ENCODE measurements around the gene CALY.
A peak's percentile ranks its signal among the peaks of the same experiment; 100 is the strongest.

The CALY gene

GRCh38 chr10:133303206-133303605 is 33.5 kb downstream of the CALY start:
- no peaks in the 10 kb centered on the region for H3K9me3 ChIP-seq (ENCODE audit: control insufficient read depth, insufficient read depth, low read depth, low read length)
- ChIA-PET CTCF (interaction anchor here (0.6 kb wide), 1 partner anchor 24 kb away, joined by 3 read pairs; no protein-coding TSS in a partner anchor), POLR2A (interaction anchor here (1.7 kb wide), 1 partner anchor 40 kb away, joined by 3 read pairs; no protein-coding TSS in a partner anchor)
- H3K36me3 ChIP-seq (ENCODE audit: control insufficient read depth in 2 of 2, insufficient read depth in 1 of 2, low read length in 2 of 2), result peaks cover 15 to 59% of the 10 kb centered on the region in 2 experiments; a peak in 2 of 3 replicates
- no peak overlapping the region for H3K4me3 ChIP-seq (ENCODE audit: low read depth, low read length)
- H3K27ac ChIP-seq (ENCODE audit: extremely low read depth, low read depth, low read length), result no peak overlapping the region
- TF ChIP-seq ZNF239 (tag by site-specific recombination; IDR thresholded peaks at IDR 0.05) (no peak), ZNF561 (tag by site-specific recombination; IDR thresholded peaks at IDR 0.05; ENCODE audit: borderline replicate concordance) (no peak), ZNF114 (tag by site-specific recombination; IDR thresholded peaks at IDR 0.05) (no peak), ZNF311 (tag by site-specific recombination; IDR thresholded peaks at IDR 0.05; ENCODE audit: borderline replicate concordance) (no peak), GLI4 (tag by site-specific recombination; IDR thresholded peaks at IDR 0.05) (no peak), ZNF423 (tag by site-specific recombination; IDR thresholded peaks at IDR 0.05) (no peak), BCL11B (tag by site-specific recombination; IDR thresholded peaks at IDR 0.05; ENCODE audit: low read depth) (no peak), ZNF776 (tag by site-specific recombination; IDR thresholded peaks at IDR 0.05; ENCODE audit: borderline replicate concordance) (no peak), IKZF3 (tag by site-specific recombination; IDR thresholded peaks at IDR 0.05) (no peak)
- TF ChIP-seq, protein P1, sequence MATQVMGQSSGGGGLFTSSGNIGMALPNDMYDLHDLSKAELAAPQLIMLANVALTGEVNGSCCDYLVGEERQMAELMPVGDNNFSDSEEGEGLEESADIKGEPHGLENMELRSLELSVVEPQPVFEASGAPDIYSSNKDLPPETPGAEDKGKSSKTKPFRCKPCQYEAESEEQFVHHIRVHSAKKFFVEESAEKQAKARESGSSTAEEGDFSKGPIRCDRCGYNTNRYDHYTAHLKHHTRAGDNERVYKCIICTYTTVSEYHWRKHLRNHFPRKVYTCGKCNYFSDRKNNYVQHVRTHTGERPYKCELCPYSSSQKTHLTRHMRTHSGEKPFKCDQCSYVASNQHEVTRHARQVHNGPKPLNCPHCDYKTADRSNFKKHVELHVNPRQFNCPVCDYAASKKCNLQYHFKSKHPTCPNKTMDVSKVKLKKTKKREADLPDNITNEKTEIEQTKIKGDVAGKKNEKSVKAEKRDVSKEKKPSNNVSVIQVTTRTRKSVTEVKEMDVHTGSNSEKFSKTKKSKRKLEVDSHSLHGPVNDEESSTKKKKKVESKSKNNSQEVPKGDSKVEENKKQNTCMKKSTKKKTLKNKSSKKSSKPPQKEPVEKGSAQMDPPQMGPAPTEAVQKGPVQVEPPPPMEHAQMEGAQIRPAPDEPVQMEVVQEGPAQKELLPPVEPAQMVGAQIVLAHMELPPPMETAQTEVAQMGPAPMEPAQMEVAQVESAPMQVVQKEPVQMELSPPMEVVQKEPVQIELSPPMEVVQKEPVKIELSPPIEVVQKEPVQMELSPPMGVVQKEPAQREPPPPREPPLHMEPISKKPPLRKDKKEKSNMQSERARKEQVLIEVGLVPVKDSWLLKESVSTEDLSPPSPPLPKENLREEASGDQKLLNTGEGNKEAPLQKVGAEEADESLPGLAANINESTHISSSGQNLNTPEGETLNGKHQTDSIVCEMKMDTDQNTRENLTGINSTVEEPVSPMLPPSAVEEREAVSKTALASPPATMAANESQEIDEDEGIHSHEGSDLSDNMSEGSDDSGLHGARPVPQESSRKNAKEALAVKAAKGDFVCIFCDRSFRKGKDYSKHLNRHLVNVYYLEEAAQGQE (tag by site-specific recombination; IDR thresholded peaks at IDR 0.05), result no peak
- H3K4me1 ChIP-seq (ENCODE audit: control insufficient read depth, insufficient read depth, low read length), result no peaks in the 10 kb centered on the region

- no peak for TF ChIP-seq ZNF571 (tag by site-specific recombination; IDR thresholded peaks at IDR 0.05)
- no peak for TF ChIP-seq ZNF302 (tag by site-specific recombination; IDR thresholded peaks at IDR 0.05; ENCODE audit: low read depth)
- TF ChIP-seq CTCF (tag by site-specific recombination; IDR thresholded peaks at IDR 0.05), result peak; percentile 24; the same call in 1 of the 2 replicates
- Histone ChIP-seq H3K9me3 (ENCODE audit: control insufficient read depth, insufficient read depth, low read depth, low read length) (no peaks in the 10 kb centered on the region), H3K27ac (ENCODE audit: extremely low read depth, low read depth, low read length) (no peak overlapping the region), H3K36me3 (ENCODE audit: control insufficient read depth in 2 of 2, insufficient read depth in 1 of 2, low read length in 2 of 2) (peaks cover 18 to 69% of the 10 kb centered on the region in 2 experiments; a peak in 2 of 3 replicates), H3K4me3 (ENCODE audit: low read depth, low read length) (no peak overlapping the region), H3K4me1 (ENCODE audit: control insufficient read depth, insufficient read depth, low read length) (no peaks in the 10 kb centered on the region)
- CTCF ChIA-PET, result no interaction called here
- POLR2A ChIA-PET, result interaction anchor here (1.7 kb wide), 1 partner anchor 39 kb away, joined by 3 read pairs; no protein-coding TSS in a partner anchor
These were observed 34.5 kb downstream of the CALY start for GRCh38 chr10:133302230-133302629.

DNA sequence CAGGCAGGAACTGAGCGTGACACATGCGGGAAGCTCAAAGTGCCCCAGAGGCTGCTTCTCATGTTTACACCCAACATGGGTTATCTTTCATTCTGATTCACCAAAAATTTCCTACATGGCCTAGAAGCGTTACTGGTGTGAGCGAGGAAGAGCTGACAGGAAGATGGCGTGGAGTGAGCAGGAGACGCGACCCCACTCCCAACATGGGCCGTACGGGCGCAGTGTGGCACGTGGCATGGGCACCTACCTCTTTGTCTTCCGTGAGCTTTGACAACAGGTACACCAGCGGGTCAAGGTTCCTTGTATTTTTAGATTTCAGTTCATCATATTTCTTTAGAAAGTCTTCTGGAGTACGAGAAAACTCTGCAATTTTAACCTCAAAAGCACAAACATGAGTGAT is 37.0 kb downstream of the CALY start:
- POLR2A ChIA-PET, result no interaction called here
- no peaks in the 10 kb centered on the region for H3K4me1 ChIP-seq (ENCODE audit: control insufficient read depth, insufficient read depth, low read length)
- H3K36me3 ChIP-seq (ENCODE audit: control insufficient read depth in 2 of 2, insufficient read depth in 1 of 2, low read length in 2 of 2), result peaks cover 28 to 86% of the 10 kb centered on the region in 2 experiments; a peak in 2 of 3 replicates
- CTCF ChIA-PET, result interaction anchor here (1.5 kb wide), 1 partner anchor 8 kb away, joined by 5 read pairs; no protein-coding TSS in a partner anchor
- H3K4me3 ChIP-seq (ENCODE audit: low read depth, low read length), result no peak overlapping the region
- H3K27ac ChIP-seq (ENCODE audit: extremely low read depth, low read depth, low read length), result no peak overlapping the region
- no peaks in the 10 kb centered on the region for H3K9me3 ChIP-seq (ENCODE audit: control insufficient read depth, insufficient read depth, low read depth, low read length)
- TF ChIP-seq, protein P2, sequence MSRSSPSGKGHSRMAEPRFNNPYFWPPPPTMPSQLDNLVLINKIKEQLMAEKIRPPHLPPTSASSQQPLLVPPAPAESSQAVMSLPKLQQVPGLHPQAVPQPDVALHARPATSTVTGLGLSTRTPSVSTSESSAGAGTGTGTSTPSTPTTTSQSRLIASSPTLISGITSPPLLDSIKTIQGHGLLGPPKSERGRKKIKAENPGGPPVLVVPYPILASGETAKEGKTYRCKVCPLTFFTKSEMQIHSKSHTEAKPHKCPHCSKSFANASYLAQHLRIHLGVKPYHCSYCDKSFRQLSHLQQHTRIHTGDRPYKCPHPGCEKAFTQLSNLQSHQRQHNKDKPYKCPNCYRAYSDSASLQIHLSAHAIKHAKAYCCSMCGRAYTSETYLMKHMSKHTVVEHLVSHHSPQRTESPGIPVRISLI (tag by site-specific recombination; IDR thresholded peaks at IDR 0.05), result no peak
- TF ChIP-seq EGR2 (tag by site-specific recombination; IDR thresholded peaks at IDR 0.05; ENCODE audit: low read depth) (no peak), ZNF549 (tag by site-specific recombination; IDR thresholded peaks at IDR 0.05) (no peak), ZNF221 (tag by site-specific recombination; IDR thresholded peaks at IDR 0.05; ENCODE audit: borderline replicate concordance) (no peak), ZNF133 (tag by site-specific recombination; IDR thresholded peaks at IDR 0.05) (no peak), ZFP3 (tag by site-specific recombination; IDR thresholded peaks at IDR 0.05; ENCODE audit: low read depth) (no peak)
- TF ChIP-seq, protein P3, sequence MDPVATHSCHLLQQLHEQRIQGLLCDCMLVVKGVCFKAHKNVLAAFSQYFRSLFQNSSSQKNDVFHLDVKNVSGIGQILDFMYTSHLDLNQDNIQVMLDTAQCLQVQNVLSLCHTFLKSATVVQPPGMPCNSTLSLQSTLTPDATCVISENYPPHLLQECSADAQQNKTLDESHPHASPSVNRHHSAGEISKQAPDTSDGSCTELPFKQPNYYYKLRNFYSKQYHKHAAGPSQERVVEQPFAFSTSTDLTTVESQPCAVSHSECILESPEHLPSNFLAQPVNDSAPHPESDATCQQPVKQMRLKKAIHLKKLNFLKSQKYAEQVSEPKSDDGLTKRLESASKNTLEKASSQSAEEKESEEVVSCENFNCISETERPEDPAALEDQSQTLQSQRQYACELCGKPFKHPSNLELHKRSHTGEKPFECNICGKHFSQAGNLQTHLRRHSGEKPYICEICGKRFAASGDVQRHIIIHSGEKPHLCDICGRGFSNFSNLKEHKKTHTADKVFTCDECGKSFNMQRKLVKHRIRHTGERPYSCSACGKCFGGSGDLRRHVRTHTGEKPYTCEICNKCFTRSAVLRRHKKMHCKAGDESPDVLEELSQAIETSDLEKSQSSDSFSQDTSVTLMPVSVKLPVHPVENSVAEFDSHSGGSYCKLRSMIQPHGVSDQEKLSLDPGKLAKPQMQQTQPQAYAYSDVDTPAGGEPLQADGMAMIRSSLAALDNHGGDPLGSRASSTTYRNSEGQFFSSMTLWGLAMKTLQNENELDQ (tag by site-specific recombination; IDR thresholded peaks at IDR 0.05; ENCODE audit: low read depth), result no peak
